HEK293 (cell line): ENCODE data around the gene FOXP1.

Experiments
- RBAK ChIP-seq: fragments of 450-650 bp; formaldehyde crosslinking; IDR thresholded peaks from 2 replicates; pipeline ENCODE4 v1.5.1; 2016; ENCODE audit warnings: missing biosample characterization, missing genetic modification characterization
- YY2 ChIP-seq: fragments of 450-650 bp; formaldehyde crosslinking; IDR thresholded peaks from 2 replicates; pipeline ENCODE4 v1.5.1; 2016; ENCODE audit warnings: missing biosample characterization, missing genetic modification characterization
- ZBTB21 ChIP-seq: fragments of 450-650 bp; formaldehyde crosslinking; IDR thresholded peaks from 2 replicates; pipeline ENCODE4 v1.5.1; 2017; ENCODE audit warnings: missing biosample characterization, missing genetic modification characterization
- ZBTB7A ChIP-seq: fragments of 450-650 bp; formaldehyde crosslinking; IDR thresholded peaks from 2 replicates; pipeline ENCODE4 v1.5.1; 2016; ENCODE audit warnings: low read depth, missing biosample characterization, missing genetic modification characterization
- ZNF169 ChIP-seq: fragments of 450-650 bp; formaldehyde crosslinking; IDR thresholded peaks from 2 replicates; pipeline ENCODE4 v1.5.1; 2016; ENCODE audit warnings: missing biosample characterization, missing genetic modification characterization
- ZNF202 ChIP-seq: fragments of 450-650 bp; formaldehyde crosslinking; IDR thresholded peaks from 2 replicates; pipeline ENCODE4 v1.5.1; 2016; ENCODE audit warnings: missing biosample characterization, missing genetic modification characterization, borderline replicate concordance
- ZNF24 ChIP-seq: fragments of 450-650 bp; formaldehyde crosslinking; IDR thresholded peaks from 2 replicates; pipeline ENCODE4 v1.5.1; 2016; ENCODE audit warnings: missing biosample characterization, missing genetic modification characterization
- ZNF510 ChIP-seq: fragments of 450-650 bp; formaldehyde crosslinking; IDR thresholded peaks from 2 replicates; pipeline ENCODE4 v1.5.1; 2018; ENCODE audit warnings: mild to moderate bottlenecking, missing genetic modification characterization, missing biosample characterization; ENCODE audit not compliant: insufficient replicate concordance
- ZNF571 ChIP-seq: fragments of 450-650 bp; formaldehyde crosslinking; IDR thresholded peaks from 2 replicates; pipeline ENCODE4 v1.5.0; 2017; ENCODE audit warnings: missing biosample characterization, missing genetic modification characterization
- ZNF600 ChIP-seq: fragments of 450-650 bp; formaldehyde crosslinking; IDR thresholded peaks from 2 replicates; pipeline ENCODE4 v1.5.1; 2016; ENCODE audit warnings: missing biosample characterization, missing genetic modification characterization
- TF ChIP-seq, protein P1 (sequence below): fragments of 450-650 bp; formaldehyde crosslinking; IDR thresholded peaks from 2 replicates; pipeline ENCODE4 v1.5.1; 2016; ENCODE audit warnings: missing biosample characterization, missing genetic modification characterization
- TF ChIP-seq, protein P2 (sequence below): fragments of 450-650 bp; formaldehyde crosslinking; IDR thresholded peaks from 2 replicates; pipeline ENCODE4 v1.5.1; 2016; ENCODE audit warnings: missing biosample characterization, missing genetic modification characterization
- TF ChIP-seq, protein P3 (sequence below): fragments of 450-650 bp; formaldehyde crosslinking; IDR thresholded peaks from 2 replicates; pipeline ENCODE4 v1.5.1; 2017; ENCODE audit warnings: missing biosample characterization, mild to moderate bottlenecking, missing genetic modification characterization, moderate library complexity

DNA sequence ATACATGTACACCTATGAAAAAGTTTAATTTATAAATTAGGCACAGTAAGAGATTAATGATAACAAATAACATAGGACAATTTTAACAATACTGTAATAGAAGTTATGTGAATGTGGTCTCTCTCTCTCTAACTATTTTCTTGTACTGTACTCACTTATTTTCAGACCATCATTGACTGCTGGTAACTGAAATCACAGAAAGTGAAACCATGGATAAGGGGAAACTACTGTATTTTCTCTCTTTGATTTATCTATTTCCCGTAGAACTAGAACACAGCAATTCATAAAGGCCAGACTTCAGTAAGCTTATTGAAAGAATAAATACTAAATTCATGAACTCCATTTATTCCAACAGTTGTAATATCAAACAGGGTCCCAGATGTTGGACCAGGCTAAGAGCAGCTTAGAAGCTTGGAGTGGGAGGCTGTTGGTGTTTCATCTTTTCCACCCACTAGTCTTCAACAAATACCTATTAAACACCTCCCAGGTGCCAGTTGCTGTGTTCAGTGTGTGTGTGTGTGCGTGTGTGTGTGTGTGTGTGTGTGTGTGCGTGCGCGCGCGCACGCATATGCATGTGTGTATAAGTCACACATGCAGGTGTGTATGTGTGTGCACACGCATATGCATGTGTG, 235.4 kb downstream of the FOXP1 start:
- TF ChIP-seq, protein P1, sequence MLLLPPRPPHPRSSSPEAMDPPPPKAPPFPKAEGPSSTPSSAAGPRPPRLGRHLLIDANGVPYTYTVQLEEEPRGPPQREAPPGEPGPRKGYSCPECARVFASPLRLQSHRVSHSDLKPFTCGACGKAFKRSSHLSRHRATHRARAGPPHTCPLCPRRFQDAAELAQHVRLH = no peak
- no peak for TF ChIP-seq RBAK (tag by site-specific recombination)
- TF ChIP-seq, protein P2, sequence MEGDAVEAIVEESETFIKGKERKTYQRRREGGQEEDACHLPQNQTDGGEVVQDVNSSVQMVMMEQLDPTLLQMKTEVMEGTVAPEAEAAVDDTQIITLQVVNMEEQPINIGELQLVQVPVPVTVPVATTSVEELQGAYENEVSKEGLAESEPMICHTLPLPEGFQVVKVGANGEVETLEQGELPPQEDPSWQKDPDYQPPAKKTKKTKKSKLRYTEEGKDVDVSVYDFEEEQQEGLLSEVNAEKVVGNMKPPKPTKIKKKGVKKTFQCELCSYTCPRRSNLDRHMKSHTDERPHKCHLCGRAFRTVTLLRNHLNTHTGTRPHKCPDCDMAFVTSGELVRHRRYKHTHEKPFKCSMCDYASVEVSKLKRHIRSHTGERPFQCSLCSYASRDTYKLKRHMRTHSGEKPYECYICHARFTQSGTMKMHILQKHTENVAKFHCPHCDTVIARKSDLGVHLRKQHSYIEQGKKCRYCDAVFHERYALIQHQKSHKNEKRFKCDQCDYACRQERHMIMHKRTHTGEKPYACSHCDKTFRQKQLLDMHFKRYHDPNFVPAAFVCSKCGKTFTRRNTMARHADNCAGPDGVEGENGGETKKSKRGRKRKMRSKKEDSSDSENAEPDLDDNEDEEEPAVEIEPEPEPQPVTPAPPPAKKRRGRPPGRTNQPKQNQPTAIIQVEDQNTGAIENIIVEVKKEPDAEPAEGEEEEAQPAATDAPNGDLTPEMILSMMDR (tag by site-specific recombination) = no peak
- TF ChIP-seq YY2 (tag by site-specific recombination) = no peak
- no peak for TF ChIP-seq ZNF24 (tag by site-specific recombination)
- no peak for TF ChIP-seq ZBTB21 (tag by site-specific recombination)
- no peak for TF ChIP-seq ZNF571 (tag by site-specific recombination)
- no peak for TF ChIP-seq ZNF169
- TF ChIP-seq ZNF600 (tag by site-specific recombination) = no peak
- no peak for TF ChIP-seq ZNF202
- TF ChIP-seq ZBTB7A (tag by site-specific recombination) = no peak
- TF ChIP-seq ZNF510 (tag by site-specific recombination) = no peak
- TF ChIP-seq, protein P3, sequence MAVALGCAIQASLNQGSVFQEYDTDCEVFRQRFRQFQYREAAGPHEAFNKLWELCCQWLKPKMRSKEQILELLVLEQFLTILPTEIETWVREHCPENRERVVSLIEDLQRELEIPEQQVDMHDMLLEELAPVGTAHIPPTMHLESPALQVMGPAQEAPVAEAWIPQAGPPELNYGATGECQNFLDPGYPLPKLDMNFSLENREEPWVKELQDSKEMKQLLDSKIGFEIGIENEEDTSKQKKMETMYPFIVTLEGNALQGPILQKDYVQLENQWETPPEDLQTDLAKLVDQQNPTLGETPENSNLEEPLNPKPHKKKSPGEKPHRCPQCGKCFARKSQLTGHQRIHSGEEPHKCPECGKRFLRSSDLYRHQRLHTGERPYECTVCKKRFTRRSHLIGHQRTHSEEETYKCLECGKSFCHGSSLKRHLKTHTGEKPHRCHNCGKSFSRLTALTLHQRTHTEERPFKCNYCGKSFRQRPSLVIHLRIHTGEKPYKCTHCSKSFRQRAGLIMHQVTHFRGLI = no peak
